GM12878 (cell line): ENCODE data around the gene STON2. TPM values are rescaled to one million over a fixed set of nuclear protein-coding genes. Genes with fewer than 3 reads are reported as not detected.

ENCODE experiments used
- CBX5 ChIP-seq: sonication (generic); IDR thresholded peaks from 2 replicates; pipeline ENCODE4 v1.6.1; 2016; ENCODE audit warnings: low read depth, moderate library complexity, mild to moderate bottlenecking, inconsistent platforms
- CHD4 ChIP-seq: fragments of 200-600 bp; sonication (generic); IDR thresholded peaks from 2 replicates; pipeline ENCODE4 v1.6.1; 2016; ENCODE audit warnings: mild to moderate bottlenecking
- CREB1 ChIP-seq: IDR thresholded peaks from 2 replicates; pipeline ENCODE4 v1.6.1; 2012; ENCODE audit warnings: low read depth, mild to moderate bottlenecking, inconsistent platforms
- EP300 ChIP-seq, 2 experiments: fragments of 150-350 bp in 1 of 2; IDR thresholded peaks; 2 replicates each; pipeline ENCODE4 v1.6.1; 2011 to 2012; ENCODE audit warnings: low read depth in 2 of 2, low read length in 2 of 2, borderline replicate concordance in 1 of 2, improper control_type of control experiment in 1 of 2, inconsistent platforms in 1 of 2; ENCODE audit not compliant: control insufficient read depth in 1 of 2
- HDAC6 ChIP-seq: fragments of 200-600 bp; sonication (generic); IDR thresholded peaks from one replicate; pipeline ENCODE4 v1.8.0; 2017; ENCODE audit warnings: antibody characterized with exemption; ENCODE audit not compliant: unreplicated experiment
- IKZF2 ChIP-seq, 2 experiments: fragments of 450-650 bp; IDR thresholded peaks; 2 replicates each; pipeline ENCODE4 v1.6.1; 2017; ENCODE audit warnings: mild to moderate bottlenecking in 2 of 2, moderate library complexity in 2 of 2
- MYC ChIP-seq: IDR thresholded peaks from 2 replicates; pipeline ENCODE4 v1.6.1; 2011; ENCODE audit warnings: mild to moderate bottlenecking, low read length, moderate library complexity, inconsistent platforms; ENCODE audit not compliant: insufficient read depth, insufficient replicate concordance, insufficient read length, severe bottlenecking
- NFYA ChIP-seq: IDR thresholded peaks from 2 replicates; pipeline ENCODE4 v1.6.1; 2011; ENCODE audit warnings: low read depth, mild to moderate bottlenecking, low read length, improper control_type of control experiment, borderline replicate concordance
- WRNIP1 ChIP-seq: IDR thresholded peaks from 2 replicates; pipeline ENCODE4 v1.6.1; 2011; ENCODE audit warnings: low read depth, low read length, improper control_type of control experiment, borderline replicate concordance
- polyA plus RNA-seq, 11 experiments: library from polyadenylated mRNA; depleted of rRNA in 4 of 11; unstranded in 6 of 11; stranded (reverse) in 5 of 11; fragments of >200 nt; fragmentation: Nextera tagmentation in 4 of 11; fragmentation: Illumina TruSeq in 1 of 11; extraction: Ambion mirVana in 4 of 11; extraction: Trizol in 1 of 11; gene quantifications; 1 replicate in 1 of 11; 2 replicates in 10 of 11; pipeline versions ENCODE4 v1.2.1 to v1.2.3, GENCODE V29; 2011 to 2016; ENCODE audit warnings: inconsistent platforms in 2 of 11, missing spikeins in 2 of 11, low read depth in 1 of 11
- total RNA-seq, 4 experiments: library from RNA; depleted of rRNA in 3 of 4; stranded (reverse); fragments of >200 nt in 3 of 4; fragmentation: Illumina TruSeq in 1 of 4; extraction: Trizol in 1 of 4; gene quantifications; 2 replicates each; pipeline versions ENCODE4 v1.2.1 to v1.2.3, GENCODE V29; 2013 to 2021
- TF ChIP-seq, protein P1 (sequence below): IDR thresholded peaks from 2 replicates; pipeline ENCODE4 v1.6.1; 2012; ENCODE audit warnings: improper control_type of control experiment, low read depth, low read length; ENCODE audit not compliant: insufficient replicate concordance
- TF ChIP-seq, protein P2 (sequence below): fragments of 450-650 bp; IDR thresholded peaks from 2 replicates; pipeline ENCODE4 v1.6.1; 2016; ENCODE audit warnings: mild to moderate bottlenecking
- TF ChIP-seq, protein P3 (sequence below): IDR thresholded peaks from 2 replicates; pipeline ENCODE4 v1.6.1; 2012; ENCODE audit warnings: low read depth, low read length, improper control_type of control experiment
- TF ChIP-seq, protein P4 (sequence below): fragments of 450-650 bp; IDR thresholded peaks from 2 replicates; pipeline ENCODE4 v1.6.1; 2017; ENCODE audit warnings: mild to moderate bottlenecking, low read depth, inconsistent platforms; ENCODE audit not compliant: poor library complexity, severe bottlenecking
- TF ChIP-seq, protein P5 (sequence below): fragments of 150-350 bp; IDR thresholded peaks from 2 replicates; pipeline ENCODE4 v1.6.1; 2014; ENCODE audit warnings: mild to moderate bottlenecking, low read depth, low read length
- TF ChIP-seq, protein P6 (sequence below): fragments of 450-650 bp; IDR thresholded peaks from 2 replicates; pipeline ENCODE4 v1.6.1; 2016; ENCODE audit warnings: mild to moderate bottlenecking

STON2 gene
- total and polyA plus RNA-seq, 10 of the 15 experiments (the other 5 are each of a cell fraction or from before 2014, with no cell fraction given) = 0.03 to 0.13 (median 0.03) TPM; not detected in 7

DNA sequence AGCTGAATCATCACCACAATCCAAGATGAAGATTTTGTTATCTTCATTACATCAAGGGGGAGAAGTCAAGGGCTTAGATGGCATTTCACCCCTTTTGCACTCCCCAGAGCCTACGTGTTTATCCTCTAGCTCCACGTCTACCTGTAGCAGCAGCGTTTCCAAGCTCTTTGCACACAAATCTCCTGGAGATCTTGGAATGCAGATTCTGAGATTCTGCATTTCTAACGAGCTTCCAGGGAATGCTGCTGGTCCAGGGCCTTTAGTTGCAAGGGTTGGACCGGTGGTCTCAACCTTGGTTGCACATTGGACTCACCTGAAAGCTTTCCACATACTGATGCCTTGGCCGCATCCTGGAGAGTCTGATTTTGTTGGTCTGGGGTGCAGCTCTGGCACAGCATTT, 49.5 kb upstream of the STON2 start (continued):
- TF ChIP-seq, protein P1, sequence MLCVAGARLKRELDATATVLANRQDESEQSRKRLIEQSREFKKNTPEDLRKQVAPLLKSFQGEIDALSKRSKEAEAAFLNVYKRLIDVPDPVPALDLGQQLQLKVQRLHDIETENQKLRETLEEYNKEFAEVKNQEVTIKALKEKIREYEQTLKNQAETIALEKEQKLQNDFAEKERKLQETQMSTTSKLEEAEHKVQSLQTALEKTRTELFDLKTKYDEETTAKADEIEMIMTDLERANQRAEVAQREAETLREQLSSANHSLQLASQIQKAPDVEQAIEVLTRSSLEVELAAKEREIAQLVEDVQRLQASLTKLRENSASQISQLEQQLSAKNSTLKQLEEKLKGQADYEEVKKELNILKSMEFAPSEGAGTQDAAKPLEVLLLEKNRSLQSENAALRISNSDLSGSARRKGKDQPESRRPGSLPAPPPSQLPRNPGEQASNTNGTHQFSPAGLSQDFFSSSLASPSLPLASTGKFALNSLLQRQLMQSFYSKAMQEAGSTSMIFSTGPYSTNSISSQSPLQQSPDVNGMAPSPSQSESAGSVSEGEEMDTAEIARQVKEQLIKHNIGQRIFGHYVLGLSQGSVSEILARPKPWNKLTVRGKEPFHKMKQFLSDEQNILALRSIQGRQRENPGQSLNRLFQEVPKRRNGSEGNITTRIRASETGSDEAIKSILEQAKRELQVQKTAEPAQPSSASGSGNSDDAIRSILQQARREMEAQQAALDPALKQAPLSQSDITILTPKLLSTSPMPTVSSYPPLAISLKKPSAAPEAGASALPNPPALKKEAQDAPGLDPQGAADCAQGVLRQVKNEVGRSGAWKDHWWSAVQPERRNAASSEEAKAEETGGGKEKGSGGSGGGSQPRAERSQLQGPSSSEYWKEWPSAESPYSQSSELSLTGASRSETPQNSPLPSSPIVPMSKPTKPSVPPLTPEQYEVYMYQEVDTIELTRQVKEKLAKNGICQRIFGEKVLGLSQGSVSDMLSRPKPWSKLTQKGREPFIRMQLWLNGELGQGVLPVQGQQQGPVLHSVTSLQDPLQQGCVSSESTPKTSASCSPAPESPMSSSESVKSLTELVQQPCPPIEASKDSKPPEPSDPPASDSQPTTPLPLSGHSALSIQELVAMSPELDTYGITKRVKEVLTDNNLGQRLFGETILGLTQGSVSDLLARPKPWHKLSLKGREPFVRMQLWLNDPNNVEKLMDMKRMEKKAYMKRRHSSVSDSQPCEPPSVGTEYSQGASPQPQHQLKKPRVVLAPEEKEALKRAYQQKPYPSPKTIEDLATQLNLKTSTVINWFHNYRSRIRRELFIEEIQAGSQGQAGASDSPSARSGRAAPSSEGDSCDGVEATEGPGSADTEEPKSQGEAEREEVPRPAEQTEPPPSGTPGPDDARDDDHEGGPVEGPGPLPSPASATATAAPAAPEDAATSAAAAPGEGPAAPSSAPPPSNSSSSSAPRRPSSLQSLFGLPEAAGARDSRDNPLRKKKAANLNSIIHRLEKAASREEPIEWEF = no peak
- TF ChIP-seq IKZF2 (IDR thresholded peaks at IDR 0.05) (no peak), WRNIP1 (no peak), MYC (no peak), HDAC6 (no peak), CREB1 (no peak), CBX5 (no peak), EP300 (IDR thresholded peaks at IDR 0.05; ENCODE audit: borderline replicate concordance in 1 of 2, control insufficient read depth in 1 of 2, low read depth in 2 of 2, low read length in 2 of 2) (no peak), NFYA (no peak), CHD4 (no peak)
- TF ChIP-seq, protein P2, sequence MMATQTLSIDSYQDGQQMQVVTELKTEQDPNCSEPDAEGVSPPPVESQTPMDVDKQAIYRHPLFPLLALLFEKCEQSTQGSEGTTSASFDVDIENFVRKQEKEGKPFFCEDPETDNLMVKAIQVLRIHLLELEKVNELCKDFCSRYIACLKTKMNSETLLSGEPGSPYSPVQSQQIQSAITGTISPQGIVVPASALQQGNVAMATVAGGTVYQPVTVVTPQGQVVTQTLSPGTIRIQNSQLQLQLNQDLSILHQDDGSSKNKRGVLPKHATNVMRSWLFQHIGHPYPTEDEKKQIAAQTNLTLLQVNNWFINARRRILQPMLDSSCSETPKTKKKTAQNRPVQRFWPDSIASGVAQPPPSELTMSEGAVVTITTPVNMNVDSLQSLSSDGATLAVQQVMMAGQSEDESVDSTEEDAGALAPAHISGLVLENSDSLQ = no peak
- TF ChIP-seq, protein P3, sequence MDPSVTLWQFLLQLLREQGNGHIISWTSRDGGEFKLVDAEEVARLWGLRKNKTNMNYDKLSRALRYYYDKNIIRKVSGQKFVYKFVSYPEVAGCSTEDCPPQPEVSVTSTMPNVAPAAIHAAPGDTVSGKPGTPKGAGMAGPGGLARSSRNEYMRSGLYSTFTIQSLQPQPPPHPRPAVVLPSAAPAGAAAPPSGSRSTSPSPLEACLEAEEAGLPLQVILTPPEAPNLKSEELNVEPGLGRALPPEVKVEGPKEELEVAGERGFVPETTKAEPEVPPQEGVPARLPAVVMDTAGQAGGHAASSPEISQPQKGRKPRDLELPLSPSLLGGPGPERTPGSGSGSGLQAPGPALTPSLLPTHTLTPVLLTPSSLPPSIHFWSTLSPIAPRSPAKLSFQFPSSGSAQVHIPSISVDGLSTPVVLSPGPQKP = no peak
- TF ChIP-seq, protein P4, sequence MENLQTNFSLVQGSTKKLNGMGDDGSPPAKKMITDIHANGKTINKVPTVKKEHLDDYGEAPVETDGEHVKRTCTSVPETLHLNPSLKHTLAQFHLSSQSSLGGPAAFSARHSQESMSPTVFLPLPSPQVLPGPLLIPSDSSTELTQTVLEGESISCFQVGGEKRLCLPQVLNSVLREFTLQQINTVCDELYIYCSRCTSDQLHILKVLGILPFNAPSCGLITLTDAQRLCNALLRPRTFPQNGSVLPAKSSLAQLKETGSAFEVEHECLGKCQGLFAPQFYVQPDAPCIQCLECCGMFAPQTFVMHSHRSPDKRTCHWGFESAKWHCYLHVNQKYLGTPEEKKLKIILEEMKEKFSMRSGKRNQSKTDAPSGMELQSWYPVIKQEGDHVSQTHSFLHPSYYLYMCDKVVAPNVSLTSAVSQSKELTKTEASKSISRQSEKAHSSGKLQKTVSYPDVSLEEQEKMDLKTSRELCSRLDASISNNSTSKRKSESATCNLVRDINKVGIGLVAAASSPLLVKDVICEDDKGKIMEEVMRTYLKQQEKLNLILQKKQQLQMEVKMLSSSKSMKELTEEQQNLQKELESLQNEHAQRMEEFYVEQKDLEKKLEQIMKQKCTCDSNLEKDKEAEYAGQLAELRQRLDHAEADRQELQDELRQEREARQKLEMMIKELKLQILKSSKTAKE = no peak
- TF ChIP-seq, protein P5, sequence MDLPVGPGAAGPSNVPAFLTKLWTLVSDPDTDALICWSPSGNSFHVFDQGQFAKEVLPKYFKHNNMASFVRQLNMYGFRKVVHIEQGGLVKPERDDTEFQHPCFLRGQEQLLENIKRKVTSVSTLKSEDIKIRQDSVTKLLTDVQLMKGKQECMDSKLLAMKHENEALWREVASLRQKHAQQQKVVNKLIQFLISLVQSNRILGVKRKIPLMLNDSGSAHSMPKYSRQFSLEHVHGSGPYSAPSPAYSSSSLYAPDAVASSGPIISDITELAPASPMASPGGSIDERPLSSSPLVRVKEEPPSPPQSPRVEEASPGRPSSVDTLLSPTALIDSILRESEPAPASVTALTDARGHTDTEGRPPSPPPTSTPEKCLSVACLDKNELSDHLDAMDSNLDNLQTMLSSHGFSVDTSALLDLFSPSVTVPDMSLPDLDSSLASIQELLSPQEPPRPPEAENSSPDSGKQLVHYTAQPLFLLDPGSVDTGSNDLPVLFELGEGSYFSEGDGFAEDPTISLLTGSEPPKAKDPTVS = no peak
- TF ChIP-seq, protein P6, sequence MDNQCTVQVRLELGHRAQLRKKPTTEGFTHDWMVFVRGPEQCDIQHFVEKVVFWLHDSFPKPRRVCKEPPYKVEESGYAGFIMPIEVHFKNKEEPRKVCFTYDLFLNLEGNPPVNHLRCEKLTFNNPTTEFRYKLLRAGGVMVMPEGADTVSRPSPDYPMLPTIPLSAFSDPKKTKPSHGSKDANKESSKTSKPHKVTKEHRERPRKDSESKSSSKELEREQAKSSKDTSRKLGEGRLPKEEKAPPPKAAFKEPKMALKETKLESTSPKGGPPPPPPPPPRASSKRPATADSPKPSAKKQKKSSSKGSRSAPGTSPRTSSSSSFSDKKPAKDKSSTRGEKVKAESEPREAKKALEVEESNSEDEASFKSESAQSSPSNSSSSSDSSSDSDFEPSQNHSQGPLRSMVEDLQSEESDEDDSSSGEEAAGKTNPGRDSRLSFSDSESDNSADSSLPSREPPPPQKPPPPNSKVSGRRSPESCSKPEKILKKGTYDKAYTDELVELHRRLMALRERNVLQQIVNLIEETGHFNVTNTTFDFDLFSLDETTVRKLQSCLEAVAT = no peak
- TF ChIP-seq, all 136 proteins: peak for 0
